NCI-H1694 treated with DMSO at 0.1 percent for 48 hours (cell line): ENCODE data around the gene HNRNPAB.
"Not testable (repeated sequence)": the region's sequence is repeated elsewhere in the genome, so short reads cannot be mapped to it uniquely, and the experiment has no call there.

Source experiments
- DNase-seq: peaks from one replicate; lab custom pipeline; 2025; lab: John Stamatoyannopoulos, UW

HNRNPAB gene

GRCh38 chr5:178196986-178197385 lies 7.3 kb upstream of the HNRNPAB start:
- no peak for DNase-seq

- DNase-seq, result not testable (repeated sequence)
Observed at GRCh38 chr5:178198151-178198550, 6.2 kb upstream of the HNRNPAB start.

DNA sequence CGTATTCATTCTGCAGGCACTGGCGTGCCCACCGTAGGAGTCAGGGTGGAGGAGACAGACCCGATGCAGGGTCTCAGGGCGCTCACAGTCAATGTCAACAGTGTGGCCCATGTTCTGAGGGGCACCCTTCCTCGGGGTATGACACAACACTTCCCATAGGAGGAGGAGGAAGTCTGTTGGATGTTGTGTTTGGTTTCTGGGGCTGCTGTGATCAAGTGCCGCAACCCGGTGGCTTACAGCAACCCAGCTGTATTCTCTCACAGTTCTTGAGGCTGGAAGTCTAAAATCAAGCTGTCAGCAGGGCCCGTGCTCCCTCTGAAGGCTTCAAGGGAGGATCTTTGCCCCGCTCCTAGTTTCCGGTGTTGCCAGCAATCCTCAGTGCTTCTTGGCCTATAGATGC lies 5.6 kb upstream of the HNRNPAB start:
- no peak for DNase-seq

- peak; percentile 36 for DNase-seq
Observed at GRCh38 chr5:178199581-178200434, 4.5 kb upstream of the HNRNPAB start.

GRCh38 chr5:178201221-178201926 lies 3.0 kb upstream of the HNRNPAB start:
- DNase-seq, result no peak

- DNase-seq, result no peak
Observed at GRCh38 chr5:178201927-178202235, 2.5 kb upstream of the HNRNPAB start.

DNA sequence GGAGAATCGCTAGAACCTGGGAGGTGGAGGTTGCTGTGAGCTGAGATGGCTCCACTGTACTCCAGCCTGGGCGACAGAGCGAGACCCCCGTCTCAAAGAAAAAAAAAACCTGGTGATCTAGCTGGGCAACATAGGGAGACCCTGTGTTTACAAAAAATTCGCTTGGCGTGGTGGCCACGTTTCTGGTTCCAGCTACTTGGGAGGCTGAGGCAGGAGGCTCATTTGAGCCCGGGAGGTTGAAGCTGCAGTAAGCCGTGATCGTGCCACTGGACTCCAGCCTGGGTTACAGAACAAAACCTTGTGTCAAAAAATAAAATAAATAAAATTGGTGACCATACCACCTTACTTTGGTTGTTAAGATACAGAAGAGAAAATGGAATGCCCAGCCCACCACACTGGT lies 1.8 kb upstream of the HNRNPAB start:
- no peak for DNase-seq

DNA sequence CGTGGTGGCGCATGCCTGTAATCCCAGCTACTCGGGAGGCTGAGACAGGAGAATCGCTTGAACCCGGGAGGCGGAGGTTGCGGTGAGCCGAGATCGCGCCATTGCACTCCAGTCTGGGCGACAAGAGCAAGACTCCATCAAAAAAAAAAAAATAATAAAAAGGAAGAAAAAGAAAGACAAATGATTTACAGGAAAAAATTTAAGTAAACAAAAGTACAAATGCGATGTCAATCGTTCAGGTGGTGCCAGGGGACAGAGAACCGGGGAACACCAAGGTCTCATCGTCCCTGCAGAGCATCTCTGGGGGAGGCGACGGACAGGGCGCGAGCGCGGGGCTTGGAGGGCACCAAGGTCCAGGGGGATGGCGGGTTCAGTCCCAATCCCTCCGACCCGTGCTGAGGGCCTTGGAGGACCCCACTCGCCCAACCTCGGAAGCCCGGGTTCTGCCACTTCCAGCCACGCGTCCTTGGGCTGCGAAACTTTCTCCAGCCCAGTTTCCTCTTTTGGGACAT lies 607 bp upstream of the HNRNPAB start:
- DNase-seq, result peak; percentile 29

GRCh38 chr5:178204935-178205748 lies 809 bp downstream of the HNRNPAB start:
- DNase-seq, result no peak

GRCh38 chr5:178205749-178206047 lies 1.4 kb downstream of the HNRNPAB start:
- DNase-seq, result no peak

GRCh38 chr5:178206166-178207101 lies 2.1 kb downstream of the HNRNPAB start:
- DNase-seq, result no peak

DNA sequence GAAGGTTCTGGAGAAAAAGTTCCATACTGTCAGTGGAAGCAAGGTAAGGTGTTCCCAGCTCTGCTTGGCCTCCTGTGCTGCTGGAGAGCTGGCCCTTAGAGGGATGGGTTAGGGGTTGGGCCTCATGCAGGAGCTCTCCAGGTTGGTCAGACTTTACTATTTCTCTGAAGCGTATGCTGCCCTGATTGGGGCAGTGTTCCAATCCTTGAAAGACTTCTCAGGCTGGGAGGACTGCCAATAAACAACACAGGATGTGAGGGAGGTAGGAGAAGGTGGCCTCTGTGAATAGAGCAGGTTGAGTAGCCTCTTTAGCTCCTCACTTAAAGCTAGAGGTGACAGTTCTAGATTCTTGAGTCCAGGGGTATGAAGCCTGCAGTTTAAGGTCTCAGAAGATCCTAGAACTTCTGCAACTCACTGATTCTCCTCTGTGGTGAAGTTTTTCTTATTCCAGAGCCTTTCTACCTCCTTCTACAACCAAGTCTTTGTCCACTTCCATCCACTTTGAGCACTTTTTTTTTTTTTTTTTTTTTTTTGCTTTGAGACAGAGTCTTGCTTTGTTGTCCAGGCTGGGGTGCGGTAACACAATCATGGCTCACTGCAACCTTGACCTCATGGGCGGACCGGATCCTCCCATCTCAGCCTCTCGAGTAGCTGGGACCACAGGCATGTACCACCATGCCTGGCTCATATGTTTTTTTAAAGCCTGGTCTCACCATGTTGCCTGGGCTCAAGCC lies 3.0 kb downstream of the HNRNPAB start:
- no peak for DNase-seq

DNA sequence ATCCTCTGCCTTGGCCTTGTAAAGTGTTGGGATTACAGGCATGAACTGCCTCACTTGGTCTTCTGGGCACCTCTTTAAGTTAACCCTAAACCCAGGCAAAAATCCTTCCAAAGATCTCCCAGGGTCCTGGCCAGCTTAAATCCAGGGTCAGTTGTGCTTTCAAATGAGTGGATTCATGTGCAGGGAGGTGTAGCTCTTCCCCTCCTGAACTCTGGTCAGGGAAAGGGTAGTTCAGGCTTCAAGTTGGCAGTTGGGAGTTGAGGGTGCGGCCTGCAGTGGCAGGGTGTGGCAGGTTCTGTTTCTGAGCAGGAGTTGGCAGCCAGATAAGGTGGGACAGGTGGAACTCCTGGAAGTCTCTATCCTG lies 3.6 kb downstream of the HNRNPAB start:
- no peak for DNase-seq

GRCh38 chr5:178208540-178209227 lies 4.4 kb downstream of the HNRNPAB start:
- no peak for DNase-seq

GRCh38 chr5:178209334-178210072 lies 5.2 kb downstream of the HNRNPAB start:
- no peak for DNase-seq

GRCh38 chr5:178210073-178210535 lies 5.8 kb downstream of the HNRNPAB start:
- DNase-seq, result no peak

GRCh38 chr5:178210686-178211085 lies 6.4 kb downstream of the HNRNPAB start:
- no peak for DNase-seq

DNA sequence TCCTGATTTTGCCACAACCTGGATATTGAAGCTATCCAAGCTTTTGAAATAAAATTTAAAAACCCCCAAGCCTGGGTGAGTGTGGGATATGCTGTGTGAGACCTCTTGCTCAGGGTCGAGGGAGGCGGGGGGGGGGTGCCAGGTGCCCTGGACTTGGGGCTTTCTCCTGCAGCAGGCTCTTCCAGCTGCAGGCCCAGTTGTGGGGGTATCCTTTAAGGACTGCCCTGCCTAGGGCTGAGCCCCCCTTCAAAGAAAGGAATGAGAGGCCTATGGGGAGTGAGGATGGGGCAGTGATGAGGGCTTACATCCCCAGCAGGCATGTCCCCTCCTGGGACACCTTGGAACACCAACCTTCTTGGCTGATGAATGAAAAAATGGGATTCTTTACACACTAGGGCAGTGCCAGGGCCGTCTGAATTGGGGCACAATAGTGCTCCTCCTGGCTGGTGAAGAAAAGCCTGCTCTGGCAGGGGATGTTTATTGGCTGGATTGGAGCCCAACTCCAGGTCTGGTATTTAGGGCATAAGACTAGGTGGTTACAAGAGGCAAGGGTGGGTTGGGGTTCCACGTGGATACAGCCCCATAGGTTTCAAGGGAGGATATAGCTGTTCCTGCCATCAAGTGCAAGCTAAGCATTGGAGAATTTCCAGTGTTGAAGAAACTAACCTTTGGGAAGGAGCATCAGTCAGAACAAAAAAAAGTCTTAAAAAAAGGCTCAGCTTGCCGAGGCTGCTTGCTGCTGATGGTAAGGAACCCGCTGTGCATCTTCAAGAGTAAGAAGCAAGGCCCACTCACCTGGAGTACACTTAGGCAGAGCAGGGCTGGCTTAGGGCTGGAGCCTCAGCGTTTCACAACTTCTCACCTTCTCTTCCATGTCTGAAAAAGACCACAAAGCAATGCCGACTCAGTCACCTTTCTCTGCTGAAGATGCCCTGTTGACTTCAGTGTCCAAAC lies 7.0 kb downstream of the HNRNPAB start:
- DNase-seq, result no peak
